Thyroid gland (tissue), 4 donors: Measurements from ENCODE around the gene FAM83C. TPM values are rescaled to one million over a fixed set of nuclear protein-coding genes. Genes with fewer than 3 reads are reported as not detected.
A peak's percentile ranks its signal among the peaks of the same experiment; 100 is the strongest.

Experiments
- DNase-seq, 2 donors: peaks; one replicate each; pipeline ENCODE4 v3.0.0-alpha.2; 2019
- H3K27ac ChIP-seq, 3 donors: fragments of 200-600 bp; sonication (generic); 1 replicate in 2 of 3; 2 replicates in 1 of 3; pipeline ENCODE4 v1.5.1; 2016 to 2019; ENCODE audit warnings: mild to moderate bottlenecking in 1 of 3, moderate library complexity in 1 of 3
- H3K27me3 ChIP-seq: fragments of 200-600 bp; sonication (generic); one replicate; pipeline ENCODE4 v1.5.1; 2019
- H3K36me3 ChIP-seq, 2 donors: fragments of 200-600 bp; sonication (generic); one replicate each; pipeline ENCODE4 v1.5.1; 2016 to 2019
- H3K4me1 ChIP-seq, 2 donors: fragments of 200-600 bp; sonication (generic); one replicate each; pipeline ENCODE4 v1.5.1; 2017 to 2019
- H3K4me3 ChIP-seq, 3 donors: fragments of 200-600 bp; sonication (generic); replicated peaks in 1 of 3; 1 replicate in 2 of 3; 2 replicates in 1 of 3; pipeline ENCODE4 v1.5.1; 2016; ENCODE audit warnings: mild to moderate bottlenecking in 1 of 3
- H3K9me3 ChIP-seq: fragments of 200-600 bp; sonication (generic); one replicate; pipeline ENCODE4 v1.5.1; 2017
- CTCF ChIP-seq, 6 experiments: fragments of 200-600 bp in 3 of 6; fragments of 450-650 bp in 3 of 6; sonication (generic) in 3 of 6; IDR thresholded peaks; one replicate each; pipeline ENCODE4 v1.5.1; 2016 to 2019; ENCODE audit warnings: antibody characterized with exemption in 6 of 6, mild to moderate bottlenecking in 2 of 6, inconsistent platforms in 1 of 6, moderate library complexity in 1 of 6
- POLR2A ChIP-seq, 2 donors: fragments of 450-650 bp; IDR thresholded peaks; one replicate each; pipeline ENCODE4 v1.6.1; 2017; ENCODE audit warnings: antibody characterized with exemption in 2 of 2, mild to moderate bottlenecking in 2 of 2, moderate library complexity in 1 of 2
- WGBS, 2 donors: methylation state at CpG; one replicate each; pipeline ENCODE4 v1.1.5; 2017; 5-methylcytosine and 5-hydroxymethylcytosine counted together
- intact Hi-C: fragments of 100-400 bp; cut with DNase I; formaldehyde crosslinking; loops from one replicate; pipeline ENCODE4 v1.15.1; 2023
- total RNA-seq, 4 donors: library from RNA; depleted of rRNA; stranded (reverse); fragments of >200 nt; gene quantifications; one replicate each; pipeline ENCODE4 v1.2.3, GENCODE V29; 2016

FAM83C gene
- total RNA-seq, 4 donors from 2014 or later = not detected

GRCh38 chr20:35286899-35287508 is 5.2 kb downstream of the FAM83C start:
- 89 to 96% methylated on average over 5 to 6 of the region's 17 CpGs for WGBS, 2 donors
- H3K27me3 ChIP-seq = no peaks in the 10 kb centered on the region
- DNase-seq = no peak
- H3K4me1 ChIP-seq = peaks cover 8 to 14% of the 10 kb centered on the region in 2 donors
- intact Hi-C loops = no loop called here
- H3K9me3 ChIP-seq = no peaks in the 10 kb centered on the region
- TF ChIP-seq POLR2A (IDR thresholded peaks at IDR 0.05) (no peak), CTCF (IDR thresholded peaks at IDR 0.05) (no peak)
- H3K27ac ChIP-seq = no peak overlapping the region
- no peak overlapping the region for H3K4me3 ChIP-seq
- no peaks in the 10 kb centered on the region for H3K36me3 ChIP-seq

- Histone ChIP-seq H3K4me1 (peaks cover 8 to 14% of the 10 kb centered on the region in 2 donors), H3K4me3 (no peak overlapping the region)
- intact Hi-C loops = no loop called here
These were observed 5.9 kb downstream of the FAM83C start for GRCh38 chr20:35286077-35286898.

GRCh38 chr20:35285806-35286076 is 6.5 kb downstream of the FAM83C start:
- no peak for TF ChIP-seq POLR2A (IDR thresholded peaks at IDR 0.05)
- no peak for TF ChIP-seq CTCF (IDR thresholded peaks at IDR 0.05)
- DNase-seq = no peak
- intact Hi-C loops = no loop called here
- Histone ChIP-seq H3K9me3 (no peaks in the 10 kb centered on the region), H3K27me3 (no peaks in the 10 kb centered on the region), H3K4me3 (no peak overlapping the region), H3K36me3 (peaks cover 0 to 1% of the 10 kb centered on the region in 2 donors), H3K27ac (no peak overlapping the region), H3K4me1 (peaks cover 8 to 14% of the 10 kb centered on the region in 2 donors)
- WGBS, 2 donors = 88 to 92% methylated on average over 5 of the region's 5 CpGs

More at GRCh38 chr20:35286077-35286898, 5.9 kb downstream of the FAM83C start:
- 84 to 92% methylated on average over 4 to 6 of the region's 12 CpGs for WGBS, 2 donors
- DNase-seq = no peak
- no peak for TF ChIP-seq CTCF (IDR thresholded peaks at IDR 0.05)
- TF ChIP-seq POLR2A (IDR thresholded peaks at IDR 0.05) = no peak
- Histone ChIP-seq H3K27ac (no peak overlapping the region), H3K9me3 (no peaks in the 10 kb centered on the region), H3K27me3 (no peaks in the 10 kb centered on the region), H3K36me3 (no peaks in the 10 kb centered on the region)

GRCh38 chr20:35284992-35285805 is 7.0 kb downstream of the FAM83C start:
- H3K27me3 ChIP-seq = no peaks in the 10 kb centered on the region
- intact Hi-C loops = no loop called here
- DNase-seq = no peak
- H3K4me3 ChIP-seq = peak overlapping the region; percentile 58 to 86 (median 78)
- WGBS, 2 donors = 40 to 49% methylated on average over 19 of the region's 19 CpGs
- H3K9me3 ChIP-seq = no peaks in the 10 kb centered on the region
- peaks cover 8 to 14% of the 10 kb centered on the region in 2 donors for H3K4me1 ChIP-seq
- no peak for TF ChIP-seq POLR2A (IDR thresholded peaks at IDR 0.05)
- no peak for TF ChIP-seq CTCF (IDR thresholded peaks at IDR 0.05)
- H3K27ac ChIP-seq = peak overlapping the region in 2 of 3 donors; percentile 19 to 68
- H3K36me3 ChIP-seq = peaks cover 3 to 7% of the 10 kb centered on the region in 2 donors
